HepG2 (cell line): Measurements from ENCODE around the gene CEBPB. TPM values are rescaled to one million over a fixed set of nuclear protein-coding genes. Genes with fewer than 3 reads are reported as not detected.

Experiments
- ARNTL ChIP-seq: sonication (generic); formaldehyde crosslinking; IDR thresholded peaks from 2 replicates; pipeline ENCODE4 v1.4.0; 2020; ENCODE audit warnings: mild to moderate bottlenecking, missing genetic modification reagents
- ATM ChIP-seq: fragments of 450-650 bp; IDR thresholded peaks from 2 replicates; pipeline ENCODE4 v1.7.1; 2017; ENCODE audit warnings: mild to moderate bottlenecking, borderline replicate concordance
- CBX1 ChIP-seq: IDR thresholded peaks from one replicate; pipeline ENCODE4 v1.6.1; 2016; ENCODE audit warnings: antibody characterized with exemption, low read depth
- GATAD2A ChIP-seq: IDR thresholded peaks from 2 replicates; pipeline ENCODE4 v1.6.1; 2016
- GLI4 ChIP-seq: sonication (generic); formaldehyde crosslinking; IDR thresholded peaks from 2 replicates; pipeline ENCODE4 v1.5.1; 2020; ENCODE audit warnings: missing genetic modification reagents, mild to moderate bottlenecking, moderate library complexity, borderline replicate concordance
- NR2C2 ChIP-seq: sonication (generic); formaldehyde crosslinking; IDR thresholded peaks from 2 replicates; pipeline ENCODE4 v1.4.0; 2020; ENCODE audit warnings: missing genetic modification reagents, mild to moderate bottlenecking, moderate library complexity, borderline replicate concordance
- SRF ChIP-seq: IDR thresholded peaks from 2 replicates; pipeline ENCODE4 v1.6.1; 2011; ENCODE audit warnings: mild to moderate bottlenecking, low read depth, low read length, moderate library complexity
- SRSF1 ChIP-seq: fragments of 200-400 bp; formaldehyde crosslinking; optimal IDR thresholded peaks from 2 replicates; pipeline ENCODE3; 2017; ENCODE audit warnings: mild to moderate bottlenecking, low read depth, low read length, moderate library complexity
- SRY ChIP-seq: sonication (generic); formaldehyde crosslinking; IDR thresholded peaks from 2 replicates; pipeline ENCODE4 v1.8.0; 2022; ENCODE audit warnings: mild to moderate bottlenecking, missing genetic modification reagents
- STAG1 ChIP-seq: sonication (generic); formaldehyde crosslinking; IDR thresholded peaks from 2 replicates; pipeline ENCODE4 v1.4.0; 2020; ENCODE audit warnings: missing genetic modification reagents
- ZNF34 ChIP-seq: sonication (generic); formaldehyde crosslinking; IDR thresholded peaks from 2 replicates; pipeline ENCODE4 v1.4.0; 2020; ENCODE audit warnings: mild to moderate bottlenecking, missing genetic modification reagents, borderline replicate concordance
- ZNF776 ChIP-seq: sonication (generic); formaldehyde crosslinking; IDR thresholded peaks from 2 replicates; pipeline ENCODE4 v1.4.0; 2020; ENCODE audit warnings: mild to moderate bottlenecking, missing genetic modification reagents
- polyA plus RNA-seq, 8 experiments: library from polyadenylated mRNA; depleted of rRNA in 3 of 8; stranded (reverse) in 7 of 8; unstranded in 1 of 8; fragments of >200 nt; fragmentation: Illumina TruSeq in 4 of 8; extraction: Trizol in 4 of 8; gene quantifications; 2 replicates each; pipeline versions ENCODE4 v1.2.1 to v1.2.3, GENCODE V29; 2011 to 2016; ENCODE audit warnings: low read depth in 4 of 8, missing spikeins in 1 of 8, mixed read lengths in 1 of 8; ENCODE audit not compliant: insufficient read depth in 1 of 8
- total RNA-seq, 5 experiments: library from RNA; depleted of rRNA; stranded (reverse); fragments of >200 nt; fragmentation: Illumina TruSeq; extraction: Trizol; gene quantifications; 2 replicates each; pipeline ENCODE4 v1.2.3, GENCODE V29; 2016; ENCODE audit warnings: low read depth in 1 of 5
- TF ChIP-seq, protein P1 (sequence below): sonication (generic); formaldehyde crosslinking; IDR thresholded peaks from 2 replicates; pipeline ENCODE4 v1.4.0; 2020; ENCODE audit warnings: missing genetic modification reagents
- TF ChIP-seq, protein P2 (sequence below): sonication (generic); formaldehyde crosslinking; IDR thresholded peaks from 2 replicates; pipeline ENCODE4 v1.4.0; 2020; ENCODE audit warnings: missing genetic modification reagents
- TF ChIP-seq, protein P3 (sequence below): sonication (generic); formaldehyde crosslinking; IDR thresholded peaks from 2 replicates; pipeline ENCODE4 v1.8.1; 2023; ENCODE audit warnings: mild to moderate bottlenecking, moderate library complexity, missing genetic modification reagents
- TF ChIP-seq, protein P4 (sequence below): sonication (generic); formaldehyde crosslinking; IDR thresholded peaks from 2 replicates; pipeline ENCODE4 v1.5.0; 2020; ENCODE audit warnings: mild to moderate bottlenecking, missing genetic modification reagents
- TF ChIP-seq, protein P5 (sequence below): sonication (generic); formaldehyde crosslinking; IDR thresholded peaks from 2 replicates; pipeline ENCODE4 v1.4.0; 2020; ENCODE audit warnings: mild to moderate bottlenecking, missing genetic modification reagents

The CEBPB gene
- total and polyA plus RNA-seq, 2 of the 13 experiments (the other 11 are each of a cell fraction or from before 2014, with no cell fraction given): 18.5 to 28.2 TPM

DNA sequence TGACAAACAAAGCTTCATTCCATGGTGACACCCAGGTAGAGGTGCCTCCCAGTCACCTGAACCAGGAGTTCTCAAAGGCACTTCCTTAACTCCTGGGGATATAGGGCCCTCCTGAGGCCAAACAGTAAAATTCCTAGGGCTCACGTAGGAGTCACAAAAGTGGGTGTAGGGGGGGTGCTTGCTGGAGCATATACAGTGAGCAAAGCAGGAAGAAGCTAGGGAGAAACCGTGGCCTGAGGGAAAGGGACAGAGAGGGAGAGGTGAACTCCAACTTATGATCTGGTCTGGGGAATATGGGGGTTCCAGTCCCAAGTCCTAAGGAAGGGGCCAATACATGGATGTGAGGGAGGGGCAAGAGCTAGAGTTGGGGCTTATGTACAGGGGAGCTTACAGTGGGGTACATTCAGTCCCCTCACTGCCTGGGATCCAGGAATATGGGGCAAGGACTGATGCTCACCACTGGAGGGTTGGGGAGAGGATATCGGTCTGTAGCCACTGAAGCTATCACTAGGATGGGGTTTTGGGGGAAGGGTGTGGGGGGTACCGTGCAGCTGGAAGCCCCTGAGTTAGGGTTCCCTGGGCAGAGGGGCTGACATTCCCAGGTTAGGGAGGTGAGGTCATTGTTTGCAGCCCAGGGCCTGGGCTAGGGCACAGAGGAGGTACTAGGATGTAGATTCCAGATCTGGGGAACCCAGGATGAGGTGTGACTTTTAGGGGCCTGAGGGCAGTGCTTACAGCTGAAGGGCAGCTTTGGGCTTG, 38.1 kb upstream of the CEBPB start (continued):
- TF ChIP-seq, protein P1, sequence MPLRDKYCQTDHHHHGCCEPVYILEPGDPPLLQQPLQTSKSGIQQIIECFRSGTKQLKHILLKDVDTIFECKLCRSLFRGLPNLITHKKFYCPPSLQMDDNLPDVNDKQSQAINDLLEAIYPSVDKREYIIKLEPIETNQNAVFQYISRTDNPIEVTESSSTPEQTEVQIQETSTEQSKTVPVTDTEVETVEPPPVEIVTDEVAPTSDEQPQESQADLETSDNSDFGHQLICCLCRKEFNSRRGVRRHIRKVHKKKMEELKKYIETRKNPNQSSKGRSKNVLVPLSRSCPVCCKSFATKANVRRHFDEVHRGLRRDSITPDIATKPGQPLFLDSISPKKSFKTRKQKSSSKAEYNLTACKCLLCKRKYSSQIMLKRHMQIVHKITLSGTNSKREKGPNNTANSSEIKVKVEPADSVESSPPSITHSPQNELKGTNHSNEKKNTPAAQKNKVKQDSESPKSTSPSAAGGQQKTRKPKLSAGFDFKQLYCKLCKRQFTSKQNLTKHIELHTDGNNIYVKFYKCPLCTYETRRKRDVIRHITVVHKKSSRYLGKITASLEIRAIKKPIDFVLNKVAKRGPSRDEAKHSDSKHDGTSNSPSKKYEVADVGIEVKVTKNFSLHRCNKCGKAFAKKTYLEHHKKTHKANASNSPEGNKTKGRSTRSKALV (CRISPR knock-in tag): no peak
- TF ChIP-seq SRY (no peak), ATM (no peak), GLI4 (CRISPR knock-in tag) (no peak; the same call in 1 of the 2 replicates), SRF (no peak), GATAD2A (CRISPR knock-in tag) (no peak), SRSF1 (no peak), STAG1 (CRISPR knock-in tag) (peak; percentile 26; the same call in 1 of the 2 replicates), NR2C2 (CRISPR knock-in tag) (no peak), ZNF776 (CRISPR knock-in tag) (no peak), ZNF34 (no peak), CBX1 (no peak), ARNTL (no peak)
- TF ChIP-seq, protein P2, sequence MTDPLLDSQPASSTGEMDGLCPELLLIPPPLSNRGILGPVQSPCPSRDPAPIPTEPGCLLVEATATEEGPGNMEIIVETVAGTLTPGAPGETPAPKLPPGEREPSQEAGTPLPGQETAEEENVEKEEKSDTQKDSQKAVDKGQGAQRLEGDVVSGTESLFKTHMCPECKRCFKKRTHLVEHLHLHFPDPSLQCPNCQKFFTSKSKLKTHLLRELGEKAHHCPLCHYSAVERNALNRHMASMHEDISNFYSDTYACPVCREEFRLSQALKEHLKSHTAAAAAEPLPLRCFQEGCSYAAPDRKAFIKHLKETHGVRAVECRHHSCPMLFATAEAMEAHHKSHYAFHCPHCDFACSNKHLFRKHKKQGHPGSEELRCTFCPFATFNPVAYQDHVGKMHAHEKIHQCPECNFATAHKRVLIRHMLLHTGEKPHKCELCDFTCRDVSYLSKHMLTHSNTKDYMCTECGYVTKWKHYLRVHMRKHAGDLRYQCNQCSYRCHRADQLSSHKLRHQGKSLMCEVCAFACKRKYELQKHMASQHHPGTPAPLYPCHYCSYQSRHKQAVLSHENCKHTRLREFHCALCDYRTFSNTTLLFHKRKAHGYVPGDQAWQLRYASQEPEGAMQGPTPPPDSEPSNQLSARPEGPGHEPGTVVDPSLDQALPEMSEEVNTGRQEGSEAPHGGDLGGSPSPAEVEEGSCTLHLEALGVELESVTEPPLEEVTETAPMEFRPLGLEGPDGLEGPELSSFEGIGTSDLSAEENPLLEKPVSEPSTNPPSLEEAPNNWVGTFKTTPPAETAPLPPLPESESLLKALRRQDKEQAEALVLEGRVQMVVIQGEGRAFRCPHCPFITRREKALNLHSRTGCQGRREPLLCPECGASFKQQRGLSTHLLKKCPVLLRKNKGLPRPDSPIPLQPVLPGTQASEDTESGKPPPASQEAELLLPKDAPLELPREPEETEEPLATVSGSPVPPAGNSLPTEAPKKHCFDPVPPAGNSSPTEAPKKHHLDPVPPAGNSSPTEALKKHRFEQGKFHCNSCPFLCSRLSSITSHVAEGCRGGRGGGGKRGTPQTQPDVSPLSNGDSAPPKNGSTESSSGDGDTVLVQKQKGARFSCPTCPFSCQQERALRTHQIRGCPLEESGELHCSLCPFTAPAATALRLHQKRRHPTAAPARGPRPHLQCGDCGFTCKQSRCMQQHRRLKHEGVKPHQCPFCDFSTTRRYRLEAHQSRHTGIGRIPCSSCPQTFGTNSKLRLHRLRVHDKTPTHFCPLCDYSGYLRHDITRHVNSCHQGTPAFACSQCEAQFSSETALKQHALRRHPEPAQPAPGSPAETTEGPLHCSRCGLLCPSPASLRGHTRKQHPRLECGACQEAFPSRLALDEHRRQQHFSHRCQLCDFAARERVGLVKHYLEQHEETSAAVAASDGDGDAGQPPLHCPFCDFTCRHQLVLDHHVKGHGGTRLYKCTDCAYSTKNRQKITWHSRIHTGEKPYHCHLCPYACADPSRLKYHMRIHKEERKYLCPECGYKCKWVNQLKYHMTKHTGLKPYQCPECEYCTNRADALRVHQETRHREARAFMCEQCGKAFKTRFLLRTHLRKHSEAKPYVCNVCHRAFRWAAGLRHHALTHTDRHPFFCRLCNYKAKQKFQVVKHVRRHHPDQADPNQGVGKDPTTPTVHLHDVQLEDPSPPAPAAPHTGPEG (CRISPR knock-in tag): no peak
- TF ChIP-seq, protein P3, sequence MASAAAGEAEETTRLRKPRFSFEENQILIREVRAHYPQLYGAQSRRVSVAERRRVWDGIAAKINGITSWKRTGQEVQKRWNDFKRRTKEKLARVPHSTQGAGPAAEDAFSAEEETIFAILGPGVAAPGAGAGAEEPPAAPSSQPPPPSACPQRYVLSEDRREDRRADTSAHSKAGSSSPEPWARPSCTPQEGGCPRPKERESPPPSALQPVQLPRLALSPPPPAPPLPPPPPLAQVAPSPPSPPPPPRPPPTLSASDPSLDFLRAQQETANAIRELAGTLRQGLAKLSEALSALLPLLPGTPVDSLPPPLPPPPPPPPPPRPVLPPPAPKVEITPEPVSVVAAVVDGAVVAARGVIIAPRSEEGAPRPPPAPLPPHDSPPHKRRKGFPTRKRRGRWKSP (CRISPR knock-in tag): no peak
- TF ChIP-seq, protein P4, sequence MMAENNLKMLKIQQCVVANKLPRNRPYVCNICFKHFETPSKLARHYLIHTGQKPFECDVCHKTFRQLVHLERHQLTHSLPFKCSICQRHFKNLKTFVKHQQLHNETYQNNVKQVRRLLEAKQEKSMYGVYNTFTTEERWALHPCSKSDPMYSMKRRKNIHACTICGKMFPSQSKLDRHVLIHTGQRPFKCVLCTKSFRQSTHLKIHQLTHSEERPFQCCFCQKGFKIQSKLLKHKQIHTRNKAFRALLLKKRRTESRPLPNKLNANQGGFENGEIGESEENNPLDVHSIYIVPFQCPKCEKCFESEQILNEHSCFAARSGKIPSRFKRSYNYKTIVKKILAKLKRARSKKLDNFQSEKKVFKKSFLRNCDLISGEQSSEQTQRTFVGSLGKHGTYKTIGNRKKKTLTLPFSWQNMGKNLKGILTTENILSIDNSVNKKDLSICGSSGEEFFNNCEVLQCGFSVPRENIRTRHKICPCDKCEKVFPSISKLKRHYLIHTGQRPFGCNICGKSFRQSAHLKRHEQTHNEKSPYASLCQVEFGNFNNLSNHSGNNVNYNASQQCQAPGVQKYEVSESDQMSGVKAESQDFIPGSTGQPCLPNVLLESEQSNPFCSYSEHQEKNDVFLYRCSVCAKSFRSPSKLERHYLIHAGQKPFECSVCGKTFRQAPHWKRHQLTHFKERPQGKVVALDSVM (CRISPR knock-in tag): no peak
- TF ChIP-seq, protein P5, sequence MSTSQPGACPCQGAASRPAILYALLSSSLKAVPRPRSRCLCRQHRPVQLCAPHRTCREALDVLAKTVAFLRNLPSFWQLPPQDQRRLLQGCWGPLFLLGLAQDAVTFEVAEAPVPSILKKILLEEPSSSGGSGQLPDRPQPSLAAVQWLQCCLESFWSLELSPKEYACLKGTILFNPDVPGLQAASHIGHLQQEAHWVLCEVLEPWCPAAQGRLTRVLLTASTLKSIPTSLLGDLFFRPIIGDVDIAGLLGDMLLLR (CRISPR knock-in tag): no peak
